ENCODE data around the gene SLC25A34.

DNA sequence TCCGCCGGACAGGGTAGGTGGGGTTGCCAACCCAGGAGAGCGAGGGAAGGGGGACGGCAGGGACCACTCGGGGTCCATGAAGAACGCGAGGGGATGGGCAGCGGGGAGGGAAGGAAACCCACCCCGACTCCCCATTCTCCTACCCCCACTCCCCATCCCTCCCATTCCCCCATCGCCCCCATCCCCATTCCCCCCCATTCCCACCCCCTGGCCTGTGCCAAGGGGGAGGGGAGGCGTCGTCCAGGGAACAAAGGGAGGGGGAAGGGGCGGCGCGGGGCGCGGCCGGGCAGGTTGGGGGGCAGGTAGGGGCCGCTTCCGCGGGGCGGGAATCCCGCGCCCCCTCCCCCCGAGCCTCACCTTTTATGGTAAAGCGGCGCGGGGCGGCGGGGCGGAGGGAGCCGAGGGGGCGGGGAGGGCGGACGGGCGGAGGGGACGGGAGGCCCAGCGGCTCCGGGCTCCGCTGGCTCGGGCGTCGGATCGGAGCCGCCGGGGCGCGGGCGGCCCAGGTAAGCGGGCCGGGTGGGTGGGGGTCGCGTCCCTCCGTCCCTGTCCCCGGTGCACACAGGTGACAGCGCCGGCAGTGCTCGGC lies 22.4 kb downstream of the SLC25A34 start, which contains the start of gene FBLIM1:
- TF ChIP-seq POLR2AphosphoS5 (IDR thresholded peaks at IDR 0.05; ENCODE audit: borderline replicate concordance, low read depth, low read length) (no peak), EZH2 (IDR thresholded peaks at IDR 0.05) (no peak), FOXP2 (optimal IDR thresholded peaks at IDR 0.05; ENCODE audit: control extremely low read depth, extremely low read length, insufficient read depth) (no peak)

All from SK-N-MC (cell line).